Erythroblast (primary cell): ENCODE data around the gene SRGAP2.
"Not testable (repeated sequence)": the region's sequence is repeated elsewhere in the genome, so short reads cannot be mapped to it uniquely, and the experiment has no call there.

Experiments
- GATA1 ChIP-seq: IDR thresholded peaks from 2 replicates; pipeline ENCODE4 v1.6.1; 2011; ENCODE audit warnings: low read depth, mild to moderate bottlenecking, control low read depth, low read length, moderate library complexity
- POLR2A ChIP-seq: IDR thresholded peaks from 2 replicates; pipeline ENCODE4 v1.6.1; 2011; ENCODE audit warnings: mild to moderate bottlenecking, low read length

DNA sequence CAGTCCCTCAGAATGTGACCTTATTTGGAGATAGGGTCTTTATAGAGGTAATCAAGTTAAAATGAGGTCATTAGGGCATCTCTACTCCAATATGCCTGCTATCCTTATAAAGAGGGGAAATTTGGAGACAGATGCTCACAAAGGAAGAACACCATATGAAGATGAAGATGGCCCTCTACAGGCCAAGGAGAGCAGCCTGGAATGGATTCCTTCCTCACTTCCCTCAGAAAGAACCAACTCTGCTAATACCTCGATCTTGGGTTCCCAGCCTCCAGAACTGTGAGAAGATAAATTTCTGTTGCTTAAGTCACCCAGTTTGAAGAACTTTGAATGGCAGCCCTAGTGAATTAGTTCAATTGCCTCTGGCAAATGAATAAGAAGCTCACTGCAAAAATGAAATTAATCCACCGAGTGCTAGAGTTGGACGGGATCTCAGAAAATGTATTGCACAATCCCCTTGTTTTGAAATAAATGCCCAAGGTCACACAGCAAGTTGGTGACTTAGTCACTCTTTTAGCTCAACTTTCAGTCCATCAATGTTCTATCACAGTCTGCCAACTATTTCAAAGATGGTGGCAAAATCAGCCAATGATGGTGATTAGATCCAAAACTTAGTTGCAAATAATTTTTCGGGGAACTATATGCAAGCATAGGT is 27.8 kb upstream of the SRGAP2 start:
- not testable (repeated sequence) for TF ChIP-seq POLR2A, GATA1
